ENCODE measurements around the gene OTOP2.
A peak's percentile ranks its signal among the peaks of the same experiment; 100 is the strongest.

The OTOP2 gene

GRCh38 chr17:74937064-74938051, 13.3 kb downstream of the OTOP2 start:
- H3K4me3 ChIP-seq (ENCODE audit: low read depth, low read length): no peak overlapping the region
- no peak for TF ChIP-seq CTCF (IDR thresholded peaks at IDR 0.05; ENCODE audit: low read depth, low read length)
- peak overlapping the region; percentile 22 for H3K27ac ChIP-seq
- DNase-seq: peak; percentile 76
- no peaks in the 10 kb centered on the region for H3K27me3 ChIP-seq (ENCODE audit: insufficient read depth, low read depth, severe bottlenecking)
- H3K36me3 ChIP-seq: peaks cover 25% of the 10 kb centered on the region
- H3K9me3 ChIP-seq (ENCODE audit: severe bottlenecking): no peaks in the 10 kb centered on the region

- H3K4me3 ChIP-seq (ENCODE audit: low read depth, low read length): no peak overlapping the region
- peak overlapping the region; percentile 22 for H3K27ac ChIP-seq
- H3K9me3 ChIP-seq (ENCODE audit: severe bottlenecking): no peaks in the 10 kb centered on the region
- H3K36me3 ChIP-seq: peaks cover 32% of the 10 kb centered on the region
- no peak for DNase-seq
- TF ChIP-seq CTCF (IDR thresholded peaks at IDR 0.05; ENCODE audit: low read depth, low read length): no peak
- no peaks in the 10 kb centered on the region for H3K27me3 ChIP-seq (ENCODE audit: insufficient read depth, low read depth, severe bottlenecking)
Observed at GRCh38 chr17:74938194-74938950, 14.3 kb downstream of the OTOP2 start.

DNA sequence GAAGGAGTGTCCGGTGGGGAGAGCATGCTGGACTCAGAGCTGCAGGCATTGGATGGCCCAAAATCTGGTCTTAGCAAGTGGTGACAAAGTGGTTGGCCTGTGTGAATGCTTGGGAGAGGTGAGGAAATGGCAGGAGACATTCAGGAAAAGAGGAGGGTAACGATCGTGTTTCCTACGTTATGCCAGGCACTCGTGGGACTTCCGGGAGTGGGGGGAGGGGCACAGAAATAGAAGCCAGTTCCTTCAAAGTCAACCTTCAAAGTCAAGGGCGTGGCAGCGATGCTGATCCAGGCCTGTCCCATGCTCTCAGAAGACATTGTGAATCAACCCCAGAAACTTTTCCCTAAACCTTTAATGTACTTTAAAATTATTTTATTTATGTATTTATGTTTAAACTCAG, 15.5 kb downstream of the OTOP2 start:
- Histone ChIP-seq H3K36me3 (peaks cover 44% of the 10 kb centered on the region), H3K4me3 (ENCODE audit: low read depth, low read length) (no peak overlapping the region), H3K27me3 (ENCODE audit: insufficient read depth, low read depth, severe bottlenecking) (no peaks in the 10 kb centered on the region), H3K27ac (no peak overlapping the region), H3K9me3 (ENCODE audit: severe bottlenecking) (no peaks in the 10 kb centered on the region)
- TF ChIP-seq CTCF (IDR thresholded peaks at IDR 0.05; ENCODE audit: low read depth, low read length): no peak
- DNase-seq: no peak

GRCh38 chr17:74941128-74941725, 17.2 kb downstream of the OTOP2 start:
- Histone ChIP-seq H3K36me3 (peaks cover 55% of the 10 kb centered on the region), H3K4me3 (ENCODE audit: low read depth, low read length) (no peak overlapping the region), H3K27ac (no peak overlapping the region), H3K9me3 (ENCODE audit: severe bottlenecking) (no peaks in the 10 kb centered on the region), H3K27me3 (ENCODE audit: insufficient read depth, low read depth, severe bottlenecking) (no peaks in the 10 kb centered on the region)
- no peak for DNase-seq
- TF ChIP-seq CTCF (IDR thresholded peaks at IDR 0.05; ENCODE audit: low read depth, low read length): no peak

GRCh38 chr17:74943808-74944522, 19.9 kb downstream of the OTOP2 start:
- no peaks in the 10 kb centered on the region for H3K27me3 ChIP-seq (ENCODE audit: insufficient read depth, low read depth, severe bottlenecking)

More at GRCh38 chr17:74943808-74944522, 19.9 kb downstream of the OTOP2 start:
- DNase-seq: no peak
- no peak for TF ChIP-seq CTCF (IDR thresholded peaks at IDR 0.05; ENCODE audit: low read depth, low read length)
- Histone ChIP-seq H3K4me3 (ENCODE audit: low read depth, low read length) (no peak overlapping the region), H3K27ac (no peak overlapping the region), H3K36me3 (peaks cover 75% of the 10 kb centered on the region), H3K9me3 (ENCODE audit: severe bottlenecking) (no peaks in the 10 kb centered on the region)

All from WERI-Rb-1 (cell line).